Measurements from ENCODE around the gene TSHR.
"Not testable (repeated sequence)": the region's sequence is repeated elsewhere in the genome, so short reads cannot be mapped to it uniquely, and the experiment has no call there.

TSHR gene

DNA sequence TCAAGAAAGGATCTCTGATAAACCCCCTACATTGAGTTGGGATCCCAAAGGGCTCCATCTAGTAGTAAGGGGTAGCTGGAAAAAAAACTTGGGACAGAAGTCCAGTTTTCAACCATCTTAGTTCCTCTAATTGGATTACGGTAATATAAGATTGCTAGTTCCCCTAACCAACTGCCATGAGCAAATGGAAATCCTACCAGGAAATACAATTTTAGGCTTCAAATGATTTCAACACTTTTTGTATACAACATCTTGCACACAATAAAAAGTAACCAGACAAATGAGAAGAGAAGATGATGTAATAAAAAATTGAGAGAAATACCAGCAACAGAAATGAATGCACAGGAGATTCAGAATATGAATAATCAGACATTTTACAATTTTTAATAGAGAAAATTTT, 73.0 kb downstream of the TSHR start:
- no peaks in the 10 kb centered on the region for H3K9me3 Mint-ChIP-seq
- H3K4me1 Mint-ChIP-seq (ENCODE audit: low read depth in 2 of 2) = no peaks in the 10 kb centered on the region
- no peaks in the 10 kb centered on the region for H3K36me3 Mint-ChIP-seq (ENCODE audit: insufficient read depth)
- no peak overlapping the region for H3K27ac Mint-ChIP-seq
- no peak overlapping the region for H3K4me3 Mint-ChIP-seq
- ATAC-seq (replicated peaks) = no peak
- H3K27me3 Mint-ChIP-seq = peaks cover 18 to 31% of the 10 kb centered on the region in 2 donors
- no peak for DNase-seq

DNA sequence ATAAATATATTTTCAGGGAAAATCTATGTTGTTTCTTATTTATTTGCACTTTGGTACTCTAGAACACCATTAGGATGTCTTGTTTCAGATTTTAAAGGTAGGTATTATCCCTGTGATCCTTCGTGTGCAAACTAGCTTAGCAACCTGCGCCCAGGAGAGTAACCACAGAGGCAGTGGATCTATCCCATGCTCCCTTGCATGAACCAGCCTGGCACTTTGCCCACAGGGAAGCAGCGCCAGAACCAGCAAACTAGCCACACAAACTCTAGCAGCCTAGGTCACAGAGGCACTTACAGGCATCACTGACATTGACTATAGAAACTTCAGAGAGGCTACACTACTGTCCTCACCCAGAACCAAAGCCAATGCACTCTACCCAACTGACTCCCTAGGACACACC, 76.1 kb downstream of the TSHR start:
- DNase-seq (no peak), ATAC-seq (replicated peaks) (no peak)
- no peaks in the 10 kb centered on the region for H3K36me3 Mint-ChIP-seq (ENCODE audit: insufficient read depth)
- no peak overlapping the region for H3K27ac Mint-ChIP-seq
- peaks cover 5 to 6% of the 10 kb centered on the region in 2 donors for H3K9me3 Mint-ChIP-seq
- H3K27me3 Mint-ChIP-seq = peaks cover 22 to 32% of the 10 kb centered on the region in 2 donors
- no peaks in the 10 kb centered on the region for H3K4me1 Mint-ChIP-seq (ENCODE audit: low read depth in 2 of 2)
- no peak overlapping the region for H3K4me3 Mint-ChIP-seq

GRCh38 chr14:81033698-81034240, 78.3 kb downstream of the TSHR start:
- peaks cover 20 to 27% of the 10 kb centered on the region in 2 donors for H3K27me3 Mint-ChIP-seq
- DNase-seq = no peak

GRCh38 chr14:81042438-81042837, 87.0 kb downstream of the TSHR start:
- H3K36me3 Mint-ChIP-seq (ENCODE audit: insufficient read depth) = no peaks in the 10 kb centered on the region
- DNase-seq (no peak), ATAC-seq (replicated peaks) (no peak)
- H3K4me1 Mint-ChIP-seq (ENCODE audit: low read depth in 2 of 2) = no peaks in the 10 kb centered on the region
- H3K9me3 Mint-ChIP-seq = peaks cover 0 to 1% of the 10 kb centered on the region in 2 donors
- no peak overlapping the region for H3K4me3 Mint-ChIP-seq
- peak overlapping the region in 1 of 2 donors; percentile 20 for H3K27ac Mint-ChIP-seq
- H3K27me3 Mint-ChIP-seq = peaks cover 5 to 9% of the 10 kb centered on the region in 2 donors

More at GRCh38 chr14:81033698-81034240, 78.3 kb downstream of the TSHR start:
- H3K9me3 Mint-ChIP-seq = peaks cover 5 to 6% of the 10 kb centered on the region in 2 donors
- H3K27ac Mint-ChIP-seq = no peak overlapping the region
- no peak for ATAC-seq (replicated peaks)
- H3K4me1 Mint-ChIP-seq (ENCODE audit: low read depth in 2 of 2) = no peaks in the 10 kb centered on the region
- H3K36me3 Mint-ChIP-seq (ENCODE audit: insufficient read depth) = no peaks in the 10 kb centered on the region
- H3K4me3 Mint-ChIP-seq = no peak overlapping the region

- ATAC-seq (replicated peaks) (no peak), DNase-seq (no peak)
- H3K27me3 Mint-ChIP-seq = peaks cover 0 to 10% of the 10 kb centered on the region in 2 donors
- no peaks in the 10 kb centered on the region for H3K4me1 Mint-ChIP-seq (ENCODE audit: low read depth in 2 of 2)
- no peak overlapping the region for H3K4me3 Mint-ChIP-seq
- H3K27ac Mint-ChIP-seq = no peak overlapping the region
- no peaks in the 10 kb centered on the region for H3K36me3 Mint-ChIP-seq (ENCODE audit: insufficient read depth)
- peaks cover 0 to 2% of the 10 kb centered on the region in 2 donors for H3K9me3 Mint-ChIP-seq
Measured at GRCh38 chr14:81051547-81051946, 96.1 kb downstream of the TSHR start.

GRCh38 chr14:81054057-81054456, 98.6 kb downstream of the TSHR start:
- DNase-seq; H3K4me3 Mint-ChIP-seq; H3K27me3 Mint-ChIP-seq; H3K4me1 Mint-ChIP-seq (ENCODE audit: low read depth in 2 of 2); H3K27ac Mint-ChIP-seq; H3K36me3 Mint-ChIP-seq (ENCODE audit: insufficient read depth); H3K9me3 Mint-ChIP-seq; ATAC-seq (replicated peaks): not testable (repeated sequence)

DNA sequence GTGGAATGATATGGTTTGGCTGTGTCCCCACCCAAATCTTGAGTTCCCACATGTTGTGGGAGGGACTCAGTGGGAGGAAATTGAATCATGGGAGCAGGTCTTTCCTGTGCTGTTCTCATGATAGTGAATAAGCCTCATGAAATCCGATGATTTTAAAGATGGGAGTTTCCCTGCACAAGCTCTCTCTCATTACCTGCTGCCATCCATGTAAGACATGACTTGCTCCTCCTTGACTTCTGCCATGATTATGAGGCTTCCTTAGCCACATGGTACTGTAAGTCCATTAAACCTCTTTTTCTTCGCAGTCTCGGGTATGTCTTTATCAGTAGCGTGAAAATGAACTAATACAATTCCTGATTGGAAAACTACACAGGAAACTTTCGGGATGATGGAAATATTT, 100.5 kb downstream of the TSHR start:
- no peaks in the 10 kb centered on the region for H3K36me3 Mint-ChIP-seq (ENCODE audit: insufficient read depth)
- no peak overlapping the region for H3K4me3 Mint-ChIP-seq

GRCh38 chr14:81062380-81062779, 107.0 kb downstream of the TSHR start:
- H3K9me3 Mint-ChIP-seq = no peaks in the 10 kb centered on the region
- H3K4me1 Mint-ChIP-seq (ENCODE audit: low read depth in 2 of 2) = no peaks in the 10 kb centered on the region
- no peaks in the 10 kb centered on the region for H3K36me3 Mint-ChIP-seq (ENCODE audit: insufficient read depth)
- ATAC-seq (replicated peaks) (no peak), DNase-seq (no peak)
- no peaks in the 10 kb centered on the region for H3K27me3 Mint-ChIP-seq
- no peak overlapping the region for H3K4me3 Mint-ChIP-seq
- no peak overlapping the region for H3K27ac Mint-ChIP-seq

More for the DNA sequence above, 100.5 kb downstream of the TSHR start:
- Mint-ChIP-seq H3K9me3 (peaks cover 0 to 2% of the 10 kb centered on the region in 2 donors), H3K27ac (no peak overlapping the region), H3K4me1 (ENCODE audit: low read depth in 2 of 2) (no peaks in the 10 kb centered on the region), H3K27me3 (peaks cover 0 to 10% of the 10 kb centered on the region in 2 donors)
- no peak for DNase-seq
- no peak for ATAC-seq (replicated peaks)

DNA sequence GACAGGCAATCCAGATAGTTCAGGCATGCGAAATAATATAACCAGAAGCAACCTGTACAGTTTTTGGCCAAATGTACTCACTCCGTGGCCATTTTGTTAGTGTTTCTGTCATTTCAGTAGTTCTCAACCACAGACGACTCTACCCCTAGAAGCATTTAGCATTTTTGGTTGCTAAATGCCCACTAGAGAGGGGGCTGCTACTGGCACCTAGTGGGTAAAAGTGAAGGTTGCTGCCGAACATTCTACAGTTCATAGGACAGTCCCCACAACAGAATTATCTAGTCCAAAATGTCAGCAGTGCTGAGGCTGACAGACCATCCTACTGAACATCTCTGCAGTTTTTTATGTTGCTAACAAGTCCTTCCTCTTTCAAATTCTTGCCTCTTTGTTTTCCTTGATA, 107.4 kb downstream of the TSHR start:
- Mint-ChIP-seq H3K27ac (no peak overlapping the region), H3K4me1 (ENCODE audit: low read depth in 2 of 2) (no peaks in the 10 kb centered on the region), H3K4me3 (no peak overlapping the region), H3K27me3 (no peaks in the 10 kb centered on the region), H3K9me3 (no peaks in the 10 kb centered on the region), H3K36me3 (ENCODE audit: insufficient read depth) (no peaks in the 10 kb centered on the region)
- ATAC-seq (replicated peaks) (peak; percentile 57), DNase-seq (peak in 1 of 3 experiments; percentile 5)

DNA sequence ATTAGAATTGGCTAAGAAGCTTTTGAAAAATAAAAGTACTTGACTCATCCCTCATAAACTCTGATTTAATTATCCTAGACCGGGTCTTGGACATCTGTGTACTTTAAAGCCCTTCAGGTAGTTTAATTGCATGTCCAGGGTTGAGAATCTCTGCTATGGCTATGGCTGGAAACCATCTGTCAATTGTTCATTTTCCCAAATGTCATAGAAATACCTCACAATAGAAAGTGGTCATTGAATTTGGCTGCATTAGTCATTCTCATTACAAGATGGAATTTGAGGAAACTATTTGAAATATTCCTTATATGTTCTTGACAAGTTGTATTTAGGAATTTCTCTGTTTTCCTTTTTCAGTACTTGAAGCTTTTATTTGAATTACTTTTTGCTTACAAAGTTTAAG, 111.3 kb downstream of the TSHR start:
- no peak for ATAC-seq (replicated peaks)

GRCh38 chr14:81067156-81067555, 111.7 kb downstream of the TSHR start:
- Mint-ChIP-seq H3K36me3 (ENCODE audit: insufficient read depth) (no peaks in the 10 kb centered on the region), H3K9me3 (peaks cover 0 to 8% of the 10 kb centered on the region in 2 donors), H3K27me3 (no peaks in the 10 kb centered on the region), H3K4me3 (no peak overlapping the region), H3K4me1 (ENCODE audit: low read depth in 2 of 2) (no peaks in the 10 kb centered on the region), H3K27ac (no peak overlapping the region)
- ATAC-seq (replicated peaks) (no peak), DNase-seq (no peak)

More for the DNA sequence above, 111.3 kb downstream of the TSHR start:
- Mint-ChIP-seq H3K4me1 (ENCODE audit: low read depth in 2 of 2) (no peaks in the 10 kb centered on the region), H3K27me3 (no peaks in the 10 kb centered on the region), H3K4me3 (no peak overlapping the region), H3K9me3 (peaks cover 0 to 8% of the 10 kb centered on the region in 2 donors), H3K36me3 (ENCODE audit: insufficient read depth) (no peaks in the 10 kb centered on the region), H3K27ac (no peak overlapping the region)
- no peak for DNase-seq

- DNase-seq (no peak), ATAC-seq (replicated peaks) (no peak)
- H3K4me3 Mint-ChIP-seq = no peak overlapping the region
- no peaks in the 10 kb centered on the region for H3K27me3 Mint-ChIP-seq
- peaks cover 0 to 8% of the 10 kb centered on the region in 2 donors for H3K9me3 Mint-ChIP-seq
- H3K36me3 Mint-ChIP-seq (ENCODE audit: insufficient read depth) = no peaks in the 10 kb centered on the region
- H3K27ac Mint-ChIP-seq = no peak overlapping the region
- no peaks in the 10 kb centered on the region for H3K4me1 Mint-ChIP-seq (ENCODE audit: low read depth in 2 of 2)
Measured at GRCh38 chr14:81068176-81068782, 112.9 kb downstream of the TSHR start.

DNA sequence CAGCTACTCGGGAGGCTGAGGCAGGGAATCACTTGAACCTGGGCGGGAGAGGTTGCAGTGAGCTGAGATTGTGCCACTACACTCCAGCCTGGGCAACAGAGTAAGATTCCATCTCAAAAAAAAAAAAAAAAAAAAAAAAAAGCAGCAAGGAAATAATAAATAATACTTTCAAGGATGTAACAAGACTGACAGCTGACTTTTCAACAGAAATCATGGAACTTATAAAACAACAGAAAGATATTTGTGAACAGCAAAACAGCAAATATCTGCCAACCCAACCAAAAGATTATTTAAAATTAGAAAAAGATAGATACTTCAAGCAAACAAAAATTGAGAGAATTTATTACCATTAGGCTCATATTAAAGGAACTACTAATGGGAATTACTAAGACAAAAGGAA, 115.1 kb downstream of the TSHR start:
- Mint-ChIP-seq H3K4me1 (ENCODE audit: low read depth in 2 of 2) (no peaks in the 10 kb centered on the region), H3K27me3 (no peaks in the 10 kb centered on the region), H3K36me3 (ENCODE audit: insufficient read depth) (no peaks in the 10 kb centered on the region), H3K4me3 (no peak overlapping the region), H3K27ac (no peak overlapping the region), H3K9me3 (peaks cover 0 to 8% of the 10 kb centered on the region in 2 donors)
- ATAC-seq (replicated peaks) = no peak
- no peak for DNase-seq

- DNase-seq = no peak
- no peaks in the 10 kb centered on the region for H3K27me3 Mint-ChIP-seq
- no peaks in the 10 kb centered on the region for H3K4me1 Mint-ChIP-seq (ENCODE audit: low read depth in 2 of 2)
- H3K36me3 Mint-ChIP-seq (ENCODE audit: insufficient read depth) = no peaks in the 10 kb centered on the region
- no peak overlapping the region for H3K4me3 Mint-ChIP-seq
- no peak overlapping the region for H3K27ac Mint-ChIP-seq
- H3K9me3 Mint-ChIP-seq = no peaks in the 10 kb centered on the region
- ATAC-seq (replicated peaks) = no peak
Measured at GRCh38 chr14:81085596-81085995, 130.2 kb downstream of the TSHR start.

Measured in effector memory CD8-positive, alpha-beta T cell (primary cell).